ENCODE data around the gene ERICH3.

DNA sequence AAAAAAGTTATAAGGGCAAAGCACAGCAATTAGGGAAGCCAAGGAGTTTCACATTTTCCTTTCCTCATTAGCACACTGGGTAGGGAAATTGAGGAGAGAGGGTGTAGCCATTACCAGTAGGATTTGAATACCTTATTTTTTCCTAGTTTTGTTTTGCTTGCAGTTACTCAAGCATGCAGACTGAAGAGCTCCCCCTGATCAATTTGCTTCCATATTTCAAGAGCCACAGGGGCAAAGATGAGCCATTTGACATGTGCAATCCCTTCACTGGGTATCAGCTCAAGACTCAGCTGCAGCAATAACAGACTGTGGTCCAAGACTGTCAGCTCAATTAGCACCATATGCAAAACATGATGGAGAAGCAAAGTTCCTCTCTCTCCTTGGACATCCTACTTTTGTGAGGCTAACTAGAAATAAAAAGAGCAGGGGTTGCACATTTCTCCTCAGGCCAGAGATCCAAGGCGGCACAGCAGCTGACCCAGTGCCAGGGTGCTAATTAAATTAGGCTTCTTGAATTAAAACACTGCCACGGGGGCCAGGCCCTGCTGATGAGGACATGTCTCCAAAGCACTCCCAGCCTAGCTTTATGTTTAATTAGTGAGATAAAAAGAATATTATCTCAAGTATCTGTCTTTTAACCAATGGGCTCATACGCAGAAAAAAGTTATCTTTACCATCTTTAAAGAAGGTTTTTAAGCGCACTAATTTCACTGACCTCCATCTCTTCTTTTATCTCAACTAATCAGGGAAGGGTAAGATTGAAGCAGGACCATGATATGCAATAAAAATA lies 124.4 kb downstream of the ERICH3 start:
- TF ChIP-seq POLR2AphosphoS5 (IDR thresholded peaks at IDR 0.05) (no peak), POLR2A (IDR thresholded peaks at IDR 0.05) (no peak), EP300 (IDR thresholded peaks at IDR 0.05) (no peak)
- TF ChIP-seq, protein P1, sequence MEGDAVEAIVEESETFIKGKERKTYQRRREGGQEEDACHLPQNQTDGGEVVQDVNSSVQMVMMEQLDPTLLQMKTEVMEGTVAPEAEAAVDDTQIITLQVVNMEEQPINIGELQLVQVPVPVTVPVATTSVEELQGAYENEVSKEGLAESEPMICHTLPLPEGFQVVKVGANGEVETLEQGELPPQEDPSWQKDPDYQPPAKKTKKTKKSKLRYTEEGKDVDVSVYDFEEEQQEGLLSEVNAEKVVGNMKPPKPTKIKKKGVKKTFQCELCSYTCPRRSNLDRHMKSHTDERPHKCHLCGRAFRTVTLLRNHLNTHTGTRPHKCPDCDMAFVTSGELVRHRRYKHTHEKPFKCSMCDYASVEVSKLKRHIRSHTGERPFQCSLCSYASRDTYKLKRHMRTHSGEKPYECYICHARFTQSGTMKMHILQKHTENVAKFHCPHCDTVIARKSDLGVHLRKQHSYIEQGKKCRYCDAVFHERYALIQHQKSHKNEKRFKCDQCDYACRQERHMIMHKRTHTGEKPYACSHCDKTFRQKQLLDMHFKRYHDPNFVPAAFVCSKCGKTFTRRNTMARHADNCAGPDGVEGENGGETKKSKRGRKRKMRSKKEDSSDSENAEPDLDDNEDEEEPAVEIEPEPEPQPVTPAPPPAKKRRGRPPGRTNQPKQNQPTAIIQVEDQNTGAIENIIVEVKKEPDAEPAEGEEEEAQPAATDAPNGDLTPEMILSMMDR (IDR thresholded peaks at IDR 0.05), result no peak
